CD4-positive, alpha-beta T cell treated with Interleukin-6 at 100 ng/mL for 8 hours (primary cell): ENCODE results near the gene ZNF627.
A peak's percentile ranks its signal among the peaks of the same experiment; 100 is the strongest.
"Not testable (repeated sequence)": the region's sequence is repeated elsewhere in the genome, so short reads cannot be mapped to it uniquely, and the experiment has no call there.

ENCODE experiments used
- DNase-seq: peaks from one replicate; pipeline ENCODE4 v3.0.0-alpha.2; 2020; ENCODE audit warnings: mixed read lengths, low spot score

ZNF627 gene

DNA sequence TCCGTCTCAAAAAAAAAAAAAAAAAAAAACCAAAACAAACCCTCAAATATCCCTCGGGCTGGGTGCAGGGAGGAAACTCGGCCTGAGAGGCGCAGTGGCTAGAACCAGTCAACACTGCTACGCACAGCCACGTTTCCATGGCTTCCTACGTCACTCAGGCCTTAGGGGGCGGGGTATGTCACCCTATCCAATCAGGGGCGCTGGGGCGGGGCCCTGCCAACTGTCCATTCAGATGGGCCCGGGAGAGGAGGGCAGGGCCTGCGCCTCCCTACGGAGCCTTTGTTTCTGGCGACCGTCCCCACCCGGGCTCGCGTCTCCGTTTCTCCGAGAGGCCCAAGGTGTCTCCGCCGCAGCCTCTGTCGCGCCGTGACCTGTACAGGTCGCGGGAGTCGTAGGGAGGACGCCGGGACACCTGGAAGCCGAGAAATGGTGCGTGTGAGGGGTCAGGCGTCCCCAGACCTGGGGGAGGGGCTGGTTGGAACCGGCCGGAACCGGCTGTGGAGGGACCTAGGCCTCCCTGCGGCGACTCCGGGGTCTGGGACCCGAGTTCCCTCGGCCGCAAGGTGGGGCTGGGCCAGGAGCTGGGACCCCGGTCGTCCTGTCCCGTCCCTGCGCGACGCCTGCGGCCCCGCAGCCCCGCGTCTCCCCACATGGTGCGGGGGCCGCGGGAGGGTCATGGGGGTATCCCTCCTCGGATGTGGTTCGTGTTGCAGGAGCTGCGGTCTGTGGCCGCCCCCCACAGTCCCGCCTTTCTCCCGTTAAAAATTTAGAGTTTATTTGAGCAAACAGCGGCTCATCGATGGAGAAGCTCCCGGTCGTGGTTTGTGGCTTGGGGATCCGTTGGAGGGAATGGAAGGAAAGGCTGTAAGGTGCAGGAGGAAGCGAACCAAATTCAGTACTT lies at the start of gene ZNF627:
TSS of gene ZNF627 (plus strand) at position 282 of the 901 bp plus-strand sequence. CDS start at position 427, 145 bp downstream.
- DNase-seq = peak; percentile 96

DNA sequence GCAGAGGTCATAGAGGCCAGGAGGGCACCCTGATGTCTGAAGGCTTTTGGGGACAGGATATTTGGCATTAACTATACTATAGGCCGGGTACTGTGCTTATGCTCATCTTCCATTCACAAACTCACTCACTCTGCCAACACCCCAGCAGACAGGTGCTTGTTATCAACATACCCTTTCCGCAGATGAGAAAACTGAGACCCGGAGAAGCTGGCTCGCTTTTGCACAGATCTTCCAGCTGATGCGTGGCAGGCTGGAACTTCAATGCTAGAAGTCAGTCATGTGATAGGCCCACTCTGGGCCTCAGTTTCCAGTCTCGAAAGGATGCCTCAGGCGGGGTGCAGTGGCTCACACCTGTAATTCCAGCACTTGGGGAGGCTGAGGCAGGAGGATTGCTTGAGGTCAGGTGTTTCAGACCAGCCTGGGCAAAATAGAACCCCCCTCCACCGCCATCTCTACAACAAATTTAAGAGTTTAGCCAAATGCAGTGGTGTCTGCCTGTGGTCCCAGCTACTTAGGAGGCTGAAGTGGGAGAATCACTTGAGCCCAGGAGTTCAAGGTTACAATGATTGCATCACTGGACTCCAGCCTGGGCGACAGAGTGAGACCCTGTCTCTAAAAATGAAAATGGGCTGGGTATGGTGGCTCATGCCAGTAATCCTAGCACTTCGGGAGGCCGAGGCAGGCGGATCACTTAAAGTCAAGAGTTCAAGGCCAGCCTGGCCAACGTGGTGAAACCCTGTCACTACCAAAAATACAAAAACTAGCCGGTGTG lies 49.2 kb upstream of the ZNF627 start:
- DNase-seq = no peak

DNA sequence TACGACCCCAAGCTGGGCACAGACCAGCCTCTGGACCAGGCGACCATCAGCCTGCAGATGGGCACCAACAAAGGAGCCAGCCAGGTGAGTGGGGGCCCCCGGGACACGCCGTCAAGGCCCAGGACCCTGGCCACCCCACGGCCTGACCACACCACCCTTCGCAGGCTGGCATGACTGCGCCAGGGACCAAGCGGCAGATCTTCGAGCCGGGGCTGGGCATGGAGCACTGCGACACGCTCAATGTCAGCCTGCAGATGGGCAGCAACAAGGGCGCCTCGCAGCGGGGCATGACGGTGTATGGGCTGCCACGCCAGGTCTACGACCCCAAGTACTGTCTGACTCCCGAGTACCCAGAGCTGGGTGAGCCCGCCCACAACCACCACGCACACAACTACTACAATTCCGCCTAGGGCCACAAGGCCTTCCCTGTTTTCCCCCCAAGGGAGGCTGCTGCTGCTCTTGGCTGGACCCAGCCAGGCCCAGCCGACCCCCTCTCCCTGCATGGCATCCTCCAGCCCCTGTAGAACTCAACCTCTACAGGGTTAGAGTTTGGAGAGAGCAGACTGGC lies 47.8 kb upstream of the ZNF627 start:
- no peak for DNase-seq

DNA sequence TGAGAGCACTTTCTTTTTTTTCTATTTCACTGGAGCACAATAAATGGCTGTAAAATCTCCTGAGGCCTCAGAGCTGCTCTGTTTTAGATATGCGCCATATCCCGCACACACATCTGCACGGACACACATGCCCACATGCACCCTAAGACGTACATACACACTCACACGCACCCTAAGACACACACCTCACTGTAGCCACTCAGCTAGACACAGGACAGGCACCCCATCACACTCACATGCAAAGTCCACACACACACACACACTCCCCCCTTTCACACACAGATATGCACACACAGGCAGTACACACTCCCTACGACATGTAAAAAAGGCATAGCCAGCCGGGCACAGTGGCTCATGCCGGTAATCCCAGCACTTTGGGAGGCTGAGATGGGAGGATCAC lies 47.0 kb upstream of the ZNF627 start:
- DNase-seq = no peak

DNA sequence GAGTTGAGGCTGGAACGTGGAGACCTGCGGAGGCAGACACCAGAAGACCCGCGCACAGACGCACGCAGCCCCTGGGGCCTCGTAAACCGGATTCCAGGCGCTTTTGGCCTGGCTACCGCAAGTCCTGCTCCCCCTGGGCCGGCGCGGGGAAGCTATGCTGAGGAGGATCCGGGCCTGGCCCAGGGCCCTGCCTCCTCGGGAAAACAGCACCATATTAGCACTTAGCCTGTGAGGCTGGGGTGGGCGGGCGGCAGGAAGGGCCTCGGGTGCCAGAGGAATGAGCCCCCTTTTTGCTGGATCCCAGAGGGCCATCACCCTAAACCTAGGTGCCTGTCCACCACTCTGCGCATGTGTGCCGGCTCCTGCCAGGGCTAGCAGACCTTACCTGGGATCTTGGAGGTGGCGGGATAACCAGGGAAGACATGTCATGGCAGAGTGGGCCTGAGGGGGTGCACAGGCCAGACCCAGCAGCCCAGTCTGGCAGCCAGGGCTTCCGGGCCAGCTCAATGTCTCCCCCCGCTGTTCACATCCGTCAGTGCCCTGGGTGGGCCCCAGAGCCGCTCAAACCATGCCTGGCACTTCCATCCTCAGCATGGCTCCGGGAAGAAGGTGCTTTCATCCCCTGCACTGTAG lies 45.6 kb upstream of the ZNF627 start:
- no peak for DNase-seq

GRCh38 chr19:11552666-11553372 lies 44.5 kb upstream of the ZNF627 start:
- DNase-seq = no peak

DNA sequence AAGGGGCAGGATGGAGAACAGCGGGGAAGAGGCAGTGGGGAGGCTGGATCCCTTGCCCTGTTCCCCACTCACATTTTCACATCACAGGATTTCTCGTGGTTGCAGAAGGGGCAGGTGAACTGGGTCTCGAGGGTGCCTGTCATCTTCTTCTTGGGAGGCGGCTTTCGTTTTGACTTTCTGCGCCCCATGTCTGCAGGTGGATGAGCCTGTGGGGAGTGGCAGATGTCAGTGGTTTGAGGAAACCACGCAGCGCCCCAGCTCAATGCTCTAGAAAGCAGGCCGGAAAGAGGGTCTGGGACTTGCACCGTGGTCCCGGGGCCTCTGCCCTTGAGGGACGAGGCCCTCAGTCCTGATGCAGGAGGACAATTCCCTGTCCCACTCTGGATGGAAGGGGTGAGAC lies 43.1 kb upstream of the ZNF627 start:
- DNase-seq = no peak

- DNase-seq = no peak
These were observed 42.0 kb upstream of the ZNF627 start for GRCh38 chr19:11555246-11555645.

- no peak for DNase-seq
These were observed 40.5 kb upstream of the ZNF627 start for GRCh38 chr19:11556634-11557420.

DNA sequence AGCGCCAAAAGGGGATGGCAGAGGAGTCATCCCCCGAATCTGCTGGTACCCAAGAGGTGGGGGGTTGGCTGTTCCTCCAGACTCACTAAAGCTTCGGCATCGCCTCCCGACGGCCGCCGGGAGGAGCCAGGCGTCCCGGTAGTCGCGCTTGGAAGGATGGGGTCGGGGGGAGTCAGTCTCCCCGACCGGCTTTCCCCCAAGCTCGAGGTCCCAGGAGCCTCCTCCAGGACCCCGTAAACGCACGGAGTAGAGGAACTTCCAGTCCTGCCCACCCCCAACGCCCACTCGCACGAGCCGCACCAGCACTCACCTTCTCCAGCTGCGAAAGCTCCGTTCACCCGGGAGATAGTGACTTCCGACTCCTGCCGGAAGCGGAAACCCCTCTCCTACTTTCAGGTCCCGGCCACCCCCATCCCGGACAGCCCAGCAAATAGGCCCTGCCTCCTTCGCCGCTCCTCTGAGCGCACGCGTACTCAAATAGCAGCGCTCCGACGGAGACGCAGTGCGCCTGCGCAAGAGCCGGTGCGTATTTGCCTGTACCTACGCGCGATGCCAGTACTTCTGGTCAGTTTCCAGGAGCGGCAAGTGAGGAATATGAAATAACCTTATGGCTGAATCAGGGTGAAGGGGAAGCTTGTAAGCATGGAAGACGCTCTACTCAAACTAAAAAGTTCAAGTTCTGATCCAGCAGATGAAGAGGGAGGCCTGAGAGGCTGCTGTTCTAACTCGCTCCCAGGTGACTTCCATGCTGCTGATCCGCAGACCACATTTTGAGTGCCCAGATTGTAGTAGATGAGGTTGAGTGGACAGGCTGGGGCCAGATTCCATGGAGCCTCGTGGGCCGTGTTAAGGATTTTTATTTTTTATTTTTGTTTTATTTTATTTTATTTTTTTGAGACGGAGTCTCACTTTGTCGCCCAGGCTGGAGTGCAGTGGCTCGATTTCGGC lies 38.1 kb upstream of the ZNF627 start, which contains the start of gene ELOF1:
TSS of gene ELOF1 (minus strand) at position 350 of the 948 bp plus-strand sequence. CDS start 4,883 bp downstream, outside the sequence.
- peak; percentile 98 for DNase-seq

GRCh38 chr19:11560404-11561051 lies 36.8 kb upstream of the ZNF627 start:
- DNase-seq = peak; percentile 74

GRCh38 chr19:11563532-11563931 lies 33.8 kb upstream of the ZNF627 start:
- no peak for DNase-seq

- not testable (repeated sequence) for DNase-seq
These were observed 33.0 kb upstream of the ZNF627 start for GRCh38 chr19:11564082-11564807.

DNA sequence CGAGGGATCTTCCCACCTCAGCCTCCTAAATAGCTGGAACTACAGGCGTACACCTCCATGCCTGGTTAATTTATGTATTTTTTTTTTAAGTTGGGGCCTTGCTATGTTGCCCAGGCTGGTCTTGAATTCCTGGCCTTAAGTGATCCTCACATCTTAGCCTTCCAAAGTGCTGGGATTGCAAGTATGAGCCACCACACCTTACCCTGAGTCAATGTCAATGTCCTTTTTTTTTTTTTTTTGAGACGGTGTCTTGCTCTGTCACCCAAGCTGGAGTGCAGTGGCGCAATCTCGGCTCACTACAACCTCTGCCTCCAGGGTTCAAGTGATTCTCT lies 31.7 kb upstream of the ZNF627 start:
- DNase-seq = not testable (repeated sequence)

- no peak for DNase-seq
These were observed 31.1 kb upstream of the ZNF627 start for GRCh38 chr19:11566164-11566563.

- DNase-seq = no peak
These were observed 27.2 kb upstream of the ZNF627 start for GRCh38 chr19:11570039-11570462.

DNA sequence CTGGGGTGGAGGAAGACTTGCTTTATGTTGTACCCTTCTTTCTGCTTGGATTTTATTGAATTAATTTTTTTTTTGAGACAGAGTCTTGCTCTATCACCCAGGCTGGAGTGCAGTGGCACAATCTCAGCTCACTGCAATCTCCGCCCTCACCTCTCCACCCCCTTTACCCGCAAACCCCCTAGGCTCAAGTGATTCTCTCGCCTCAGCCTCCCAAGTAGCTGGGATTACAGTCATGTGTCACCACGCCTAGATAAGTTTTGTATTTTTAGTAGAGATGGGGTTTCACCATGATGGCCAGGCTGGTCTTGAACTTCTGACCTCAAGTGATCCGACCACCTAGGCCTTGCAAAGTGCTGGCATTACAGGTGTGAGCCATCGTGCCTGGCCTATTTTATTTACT lies 23.9 kb upstream of the ZNF627 start:
- DNase-seq = not testable (repeated sequence)

DNA sequence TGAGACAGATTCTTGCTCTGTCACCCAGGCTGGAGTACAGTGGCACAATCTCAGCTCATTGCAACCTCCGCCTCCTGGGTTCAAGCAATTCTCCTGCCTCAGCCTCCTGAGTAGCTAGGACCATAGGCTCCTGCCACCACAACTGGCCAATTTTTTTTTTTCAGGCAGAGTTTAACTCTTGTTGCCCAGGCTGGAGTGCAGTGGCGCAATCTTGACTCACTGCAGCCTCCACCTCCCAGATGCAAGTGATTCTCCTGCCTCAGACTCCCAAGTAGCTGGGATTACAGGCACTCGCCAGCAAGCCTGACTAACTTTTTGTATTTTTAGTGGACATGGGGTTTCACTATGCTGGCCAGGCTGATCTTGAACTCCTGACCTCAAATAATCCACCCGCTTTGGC lies 23.5 kb upstream of the ZNF627 start:
- not testable (repeated sequence) for DNase-seq
